Measurements from ENCODE around the gene KLHL40. TPM values are rescaled to one million over a fixed set of nuclear protein-coding genes. Genes with fewer than 3 reads are reported as not detected.

The KLHL40 gene
- total and polyA plus RNA-seq, 2 donors (not counting 3 experiments of a cell fraction or from before 2014, with no cell fraction given) = not detected

GRCh38 chr3:42688016-42688415 is 2.7 kb downstream of the KLHL40 start:
- no peak overlapping the region for H3K4me2 ChIP-seq (ENCODE audit: insufficient read depth, low read length)
- no peaks in the 10 kb centered on the region for H3K9me1 ChIP-seq (replicated peaks; ENCODE audit: control insufficient read depth, extremely low read depth, insufficient read depth, low read length)
- H3K27me3 ChIP-seq (ENCODE audit: control insufficient read depth in 2 of 2, insufficient read depth in 2 of 2, low read length in 2 of 2) = peaks cover 12 to 16% of the 10 kb centered on the region in 2 experiments
- H3K4me3 ChIP-seq (replicated peaks in 1 of 3; ENCODE audit: insufficient read depth in 1 of 3, low read depth in 1 of 3, low read length in 3 of 3) = no peak overlapping the region
- H4K20me1 ChIP-seq (replicated peaks; ENCODE audit: control insufficient read depth, extremely low read depth, insufficient read depth, low read length) = no peaks in the 10 kb centered on the region
- ChIA-PET CTCF (interaction anchor here (1.2 kb wide), 1 partner anchor 9 kb away, joined by 4 read pairs; no protein-coding TSS in a partner anchor), POLR2A (no interaction called here)
- intact Hi-C loops (cut with micrococcal nuclease) (no loop called here), dilution Hi-C loops (cut with MboI; ENCODE audit: extremely low pct_ligation_motif_present, low sequenced_read_pairs) (no loop called here)
- no TSS peak for BruUV-seq (replicated peaks)
- TF ChIP-seq EZH2 (IDR thresholded peaks at IDR 0.05; ENCODE audit: borderline replicate concordance, low read depth, low read length, severe bottlenecking) (no peak), POLR2A (IDR thresholded peaks at IDR 0.05; ENCODE audit: low read depth, low read length) (no peak), GATA2 (IDR thresholded peaks at IDR 0.05; ENCODE audit: insufficient read depth, insufficient read length, low read depth, low read length) (no peak), CTCF (IDR thresholded peaks at IDR 0.05; ENCODE audit: extremely low read depth in 1 of 2, insufficient read depth in 1 of 2, low read depth in 1 of 2, low read length in 2 of 2) (no peak), FOS (IDR thresholded peaks at IDR 0.05; ENCODE audit: borderline replicate concordance, insufficient read depth, low read length) (no peak), MYC (IDR thresholded peaks at IDR 0.05; ENCODE audit: low read depth, low read length) (no peak), POLR2AphosphoS5 (IDR thresholded peaks at IDR 0.05; ENCODE audit: insufficient read depth, low read depth, low read length) (no peak), JUN (IDR thresholded peaks at IDR 0.05; ENCODE audit: borderline replicate concordance, insufficient read depth, insufficient read length, low read depth) (no peak), MAX (IDR thresholded peaks at IDR 0.05; ENCODE audit: insufficient read depth, insufficient read length) (no peak)
- no peaks in the 10 kb centered on the region for H3K4me1 ChIP-seq (ENCODE audit: control insufficient read depth, extremely low read depth, insufficient read depth, low read length)
- no peaks in the 10 kb centered on the region for H3K36me3 ChIP-seq (ENCODE audit: control insufficient read depth in 2 of 2, extremely low read depth in 1 of 2, insufficient read depth in 2 of 2, low read length in 2 of 2)
- H3K27ac ChIP-seq (ENCODE audit: insufficient read depth, low read depth, low read length) = no peak overlapping the region
- H3K79me2 ChIP-seq (ENCODE audit: control insufficient read depth, insufficient read depth, low read length) = no peaks in the 10 kb centered on the region
- H3K9me3 ChIP-seq (replicated peaks; ENCODE audit: control insufficient read depth, insufficient read depth, low read length) = no peaks in the 10 kb centered on the region
- H2AFZ ChIP-seq (ENCODE audit: low read depth, low read length) = no peak overlapping the region
- no peak for FAIRE-seq
- DNase-seq (ENCODE audit: low read depth, low spot score) = no peak
- H3K9ac ChIP-seq (replicated peaks; ENCODE audit: extremely low read depth, insufficient read depth, low read length) = no peak overlapping the region
